Breast epithelium (tissue), 3 donors: ENCODE results near the gene PLPP3.

Experiments used
- POLR2A ChIP-seq: fragments of 450-650 bp; IDR thresholded peaks from one replicate; pipeline ENCODE4 v1.6.1; 2016; ENCODE audit warnings: antibody characterized with exemption, mild to moderate bottlenecking, moderate library complexity
- POLR2AphosphoS5 ChIP-seq, 3 donors: sonication (generic); formaldehyde crosslinking; IDR thresholded peaks; one replicate each; pipeline ENCODE4 v1.6.1; 2017; ENCODE audit warnings: antibody characterized with exemption in 3 of 3

- TF ChIP-seq POLR2AphosphoS5 (IDR thresholded peaks at IDR 0.05) (peak in 2 of 3 donors; percentile 31 to 97), POLR2A (no peak)
Observed at GRCh38 chr1:56446531-56447098, 132.7 kb downstream of the PLPP3 start.
